Motor neuron (in vitro differentiated cells): ENCODE measurements around the gene CST9L. TPM values are rescaled to one million over a fixed set of nuclear protein-coding genes. Genes with fewer than 3 reads are reported as not detected.

Source experiments
- ATAC-seq, 8 experiments: fragments of 200-7000 bp; cut with Tn5 transposase; replicated peaks in 6 of 8; 2 replicates each; pipeline ENCODE4 v1.8.0; 2021; ENCODE audit warnings: mild to moderate bottlenecking in 8 of 8, moderate library complexity in 8 of 8
- H3K27ac ChIP-seq, 2 donors: fragments of 250-450 bp; sonication (Bioruptor Pico); 2 replicates each; pipeline ENCODE4 v1.9.0; 2021; ENCODE audit warnings: antibody characterized with exemption in 2 of 2, mild to moderate bottlenecking in 2 of 2, moderate library complexity in 1 of 2
- H3K4me1 ChIP-seq, 2 donors: fragments of 250-450 bp; sonication (Bioruptor Pico); replicated peaks in 1 of 2; 2 replicates each; pipeline ENCODE4 v1.6.1; 2021; ENCODE audit warnings: antibody characterized with exemption in 2 of 2, mild to moderate bottlenecking in 2 of 2, moderate library complexity in 1 of 2
- H3K4me3 ChIP-seq, 5 donors: fragments of 250-450 bp; sonication (Bioruptor Pico); 2 replicates each; pipeline ENCODE4 v1.9.0; 2021; ENCODE audit warnings: antibody characterized with exemption in 5 of 5, mild to moderate bottlenecking in 5 of 5, moderate library complexity in 4 of 5
- WGBS, 10 experiments: fragments of 450-650 bp; shearing (Covaris generic); methylation state at CpG; one replicate each; pipeline ENCODE4 v1.0.0; 2022; 5-methylcytosine and 5-hydroxymethylcytosine counted together
- in situ Hi-C, 9 experiments: fragments of 400-800 bp; cut with MboI; loops; one replicate each; pipeline ENCODE4 v1.15.0; 2021; ENCODE audit warnings: low sequenced_read_pairs in 9 of 9, low pct_unique_long_range_greater_than_20kb in 2 of 9; ENCODE audit not compliant: unreplicated experiment in 9 of 9
- total RNA-seq, 8 experiments: library from RNA; unstranded; fragments of 300-600 nt; gene quantifications; 2 replicates each; pipeline versions ENCODE4 v1.2.3 to v1.2.4, GENCODE V29; 2022

Gene CST9L
- total RNA-seq, 8 experiments from 2014 or later, result not detected

GRCh38 chr20:23534801-23535593 lies 33.3 kb downstream of the CST9L start:
- Histone ChIP-seq H3K27ac (no peak overlapping the region), H3K4me3 (no peak overlapping the region), H3K4me1 (no peaks in the 10 kb centered on the region)
- in situ Hi-C loops, result no loop called here
- ATAC-seq, result no peak
- 39 to 100% (median 85%) methylated on average over 3 to 9 of the region's 20 CpGs; no CpG with 5 or more reads in 6 of the 10 experiments for WGBS, 10 experiments

- Histone ChIP-seq H3K4me1 (no peaks in the 10 kb centered on the region), H3K4me3 (no peak overlapping the region)
- no peak for ATAC-seq
These were observed 35.1 kb downstream of the CST9L start for GRCh38 chr20:23533161-23533560.

GRCh38 chr20:23532533-23532932 lies 35.8 kb downstream of the CST9L start:
- H3K4me3 ChIP-seq, result no peak overlapping the region
- no peak overlapping the region for H3K27ac ChIP-seq
- ATAC-seq, result no peak
- 0 to 88% (median 80%) methylated on average over 1 of the region's 1 CpG; no CpG with 5 or more reads in 5 of the 10 experiments for WGBS, 10 experiments
- in situ Hi-C loops, result no loop called here
- H3K4me1 ChIP-seq, result no peaks in the 10 kb centered on the region

More at GRCh38 chr20:23533161-23533560, 35.1 kb downstream of the CST9L start:
- no peak overlapping the region for H3K27ac ChIP-seq
- in situ Hi-C loops, result no loop called here

GRCh38 chr20:23530937-23531567 lies 37.2 kb downstream of the CST9L start:
- ATAC-seq, result no peak
- no peaks in the 10 kb centered on the region for H3K4me1 ChIP-seq
- 0 to 100% (median 85%) methylated on average over 1 of the region's 1 CpG; no CpG with 5 or more reads in 2 of the 10 experiments for WGBS, 10 experiments
- in situ Hi-C loops, result no loop called here
- H3K27ac ChIP-seq, result no peak overlapping the region
- no peak overlapping the region for H3K4me3 ChIP-seq

- in situ Hi-C loops, result no loop called here
- no peak overlapping the region for H3K27ac ChIP-seq
- 14 to 88% (median 20%) methylated on average over 1 of the region's 1 CpG; no CpG with 5 or more reads in 5 of the 10 experiments for WGBS, 10 experiments
- H3K4me3 ChIP-seq, result no peak overlapping the region
- ATAC-seq, result no peak
- H3K4me1 ChIP-seq, result no peaks in the 10 kb centered on the region
These were observed 39.3 kb downstream of the CST9L start for GRCh38 chr20:23528867-23529431.

GRCh38 chr20:23526850-23527249 lies 41.4 kb downstream of the CST9L start:
- WGBS, 10 experiments, result 80 to 100% (median 100%) methylated on average over 1 of the region's 1 CpG; no CpG with 5 or more reads in 3 of the 10 experiments
- Histone ChIP-seq H3K27ac (no peak overlapping the region), H3K4me3 (no peak overlapping the region), H3K4me1 (no peaks in the 10 kb centered on the region)
- in situ Hi-C loops, result no loop called here
- ATAC-seq, result peak in 1 of 8 experiments; percentile 23

GRCh38 chr20:23524146-23524545 lies 44.1 kb downstream of the CST9L start:
- 54 to 100% (median 90%) methylated on average over 1 to 6 of the region's 10 CpGs; no CpG with 5 or more reads in 1 of the 10 experiments for WGBS, 10 experiments
- no peaks in the 10 kb centered on the region for H3K4me1 ChIP-seq
- H3K4me3 ChIP-seq, result no peak overlapping the region
- in situ Hi-C loops, result no loop called here
- no peak overlapping the region for H3K27ac ChIP-seq
- no peak for ATAC-seq

GRCh38 chr20:23520185-23520584 lies 48.1 kb downstream of the CST9L start:
- peak in 1 of 8 experiments; percentile 12 for ATAC-seq
- H3K4me1 ChIP-seq, result no peaks in the 10 kb centered on the region
- 20 to 67% (median 36%) methylated on average over 1 to 2 of the region's 2 CpGs; no CpG with 5 or more reads in 4 of the 10 experiments for WGBS, 10 experiments
- in situ Hi-C loops, result no loop called here
- no peak overlapping the region for H3K27ac ChIP-seq
- no peak overlapping the region for H3K4me3 ChIP-seq

GRCh38 chr20:23519556-23519955 lies 48.7 kb downstream of the CST9L start:
- ATAC-seq, result peak in 6 of 8 experiments; percentile 4 to 74 (median 34)
- WGBS, 10 experiments, result 17 to 83% (median 59%) methylated on average over 1 to 5 of the region's 6 CpGs; no CpG with 5 or more reads in 1 of the 10 experiments
- H3K4me3 ChIP-seq, result no peak overlapping the region
- in situ Hi-C loops, result no loop called here
- no peaks in the 10 kb centered on the region for H3K4me1 ChIP-seq
- no peak overlapping the region for H3K27ac ChIP-seq

- Histone ChIP-seq H3K27ac (no peak overlapping the region), H3K4me3 (no peak overlapping the region), H3K4me1 (no peaks in the 10 kb centered on the region)
- 40 to 100% (median 86%) methylated on average over 1 to 2 of the region's 4 CpGs; no CpG with 5 or more reads in 2 of the 10 experiments for WGBS, 10 experiments
- in situ Hi-C loops, result no loop called here
- ATAC-seq, result no peak
These were observed 50.6 kb downstream of the CST9L start for GRCh38 chr20:23517719-23518118.

- Histone ChIP-seq H3K4me3 (no peak overlapping the region), H3K4me1 (no peaks in the 10 kb centered on the region), H3K27ac (no peak overlapping the region)
- WGBS, 10 experiments, result 0 to 70% (median 58%) methylated on average over 1 to 5 of the region's 5 CpGs
- in situ Hi-C loops, result no loop called here
- ATAC-seq, result peak in 6 of 8 experiments; percentile 31 to 93 (median 71)
These were observed 52.9 kb downstream of the CST9L start for GRCh38 chr20:23515250-23515939.

- in situ Hi-C loops, result no loop called here
- no peak overlapping the region for H3K4me3 ChIP-seq
- no peak overlapping the region for H3K27ac ChIP-seq
- ATAC-seq, result peak in 4 of 8 experiments; percentile 7 to 17 (median 17)
- H3K4me1 ChIP-seq, result no peaks in the 10 kb centered on the region
- 0 to 40% (median 15%) methylated on average over 1 of the region's 1 CpG; no CpG with 5 or more reads in 4 of the 10 experiments for WGBS, 10 experiments
These were observed 53.4 kb downstream of the CST9L start for GRCh38 chr20:23514848-23515247.
